GM19395 (cell line): ENCODE results near the gene KDELR1.
A peak's percentile ranks its signal among the peaks of the same experiment; 100 is the strongest.
"Not testable (repeated sequence)": the region's sequence is repeated elsewhere in the genome, so short reads cannot be mapped to it uniquely, and the experiment has no call there.

Experiments
- ATAC-seq: cut with Tn5 transposase; IDR thresholded peaks from one replicate; pipeline ENCODE4 v1.9.1; 2021; ENCODE audit warnings: mild to moderate bottlenecking, moderate library complexity; ENCODE audit not compliant: unreplicated experiment

The KDELR1 gene

DNA sequence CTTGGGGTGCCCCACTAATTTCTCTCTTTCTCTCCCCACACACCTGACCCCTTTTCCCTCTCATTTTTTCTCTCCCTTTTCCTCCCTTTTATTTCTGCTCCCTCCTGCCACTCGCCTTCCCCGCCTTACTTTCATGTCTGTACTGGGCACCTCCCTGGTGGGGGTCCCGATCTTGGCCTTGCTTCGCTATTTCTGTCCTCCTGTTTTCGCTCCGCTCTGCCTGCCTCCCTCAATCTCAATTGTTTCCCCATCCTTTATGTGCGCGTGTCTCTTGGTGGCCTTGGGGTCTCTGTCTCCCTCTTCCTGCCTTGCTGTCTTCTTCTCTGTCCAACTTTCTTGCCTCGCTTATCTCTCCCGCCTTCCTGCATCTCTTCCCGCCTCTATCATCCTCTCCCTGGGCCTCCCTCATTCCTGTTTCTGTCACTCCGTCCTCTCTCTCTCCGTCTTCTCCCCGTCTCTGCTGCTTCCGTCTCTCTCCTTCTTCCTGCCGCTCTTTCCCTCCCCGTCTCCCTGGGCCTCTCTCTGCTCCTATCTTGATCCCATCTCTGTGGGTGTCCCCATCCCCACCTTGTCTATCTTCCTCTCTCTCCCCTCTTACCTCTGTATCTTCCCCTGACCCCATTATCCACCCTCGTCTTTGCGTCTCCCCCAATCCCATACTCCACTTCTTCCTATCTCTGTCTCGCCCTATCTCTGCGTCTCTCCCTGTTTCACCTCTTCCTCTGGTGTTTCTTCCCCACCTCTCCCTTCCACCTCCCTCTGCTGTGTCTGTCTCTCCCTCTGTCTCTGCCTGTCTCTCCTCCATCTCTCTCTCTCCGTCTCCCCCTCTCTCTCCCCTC is 6.1 kb upstream of the KDELR1 start:
- ATAC-seq: no peak

DNA sequence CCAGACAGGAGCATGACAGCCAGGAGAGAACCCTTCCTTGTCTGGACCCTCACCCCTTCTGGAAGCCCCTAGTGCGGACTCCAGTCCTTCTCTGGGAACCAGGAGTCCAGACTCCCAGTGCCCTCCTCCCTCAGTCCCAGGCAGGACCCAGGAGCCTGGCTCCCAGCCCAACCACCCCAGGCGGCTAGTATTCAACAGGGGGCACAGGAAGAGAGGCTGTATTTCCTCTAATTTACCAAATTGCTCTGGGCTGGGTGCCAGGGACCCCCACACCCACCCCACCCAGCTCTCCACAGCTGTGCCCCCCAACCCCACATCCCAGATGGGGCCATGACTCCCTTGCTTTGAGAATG is 5.4 kb upstream of the KDELR1 start:
- no peak for ATAC-seq

DNA sequence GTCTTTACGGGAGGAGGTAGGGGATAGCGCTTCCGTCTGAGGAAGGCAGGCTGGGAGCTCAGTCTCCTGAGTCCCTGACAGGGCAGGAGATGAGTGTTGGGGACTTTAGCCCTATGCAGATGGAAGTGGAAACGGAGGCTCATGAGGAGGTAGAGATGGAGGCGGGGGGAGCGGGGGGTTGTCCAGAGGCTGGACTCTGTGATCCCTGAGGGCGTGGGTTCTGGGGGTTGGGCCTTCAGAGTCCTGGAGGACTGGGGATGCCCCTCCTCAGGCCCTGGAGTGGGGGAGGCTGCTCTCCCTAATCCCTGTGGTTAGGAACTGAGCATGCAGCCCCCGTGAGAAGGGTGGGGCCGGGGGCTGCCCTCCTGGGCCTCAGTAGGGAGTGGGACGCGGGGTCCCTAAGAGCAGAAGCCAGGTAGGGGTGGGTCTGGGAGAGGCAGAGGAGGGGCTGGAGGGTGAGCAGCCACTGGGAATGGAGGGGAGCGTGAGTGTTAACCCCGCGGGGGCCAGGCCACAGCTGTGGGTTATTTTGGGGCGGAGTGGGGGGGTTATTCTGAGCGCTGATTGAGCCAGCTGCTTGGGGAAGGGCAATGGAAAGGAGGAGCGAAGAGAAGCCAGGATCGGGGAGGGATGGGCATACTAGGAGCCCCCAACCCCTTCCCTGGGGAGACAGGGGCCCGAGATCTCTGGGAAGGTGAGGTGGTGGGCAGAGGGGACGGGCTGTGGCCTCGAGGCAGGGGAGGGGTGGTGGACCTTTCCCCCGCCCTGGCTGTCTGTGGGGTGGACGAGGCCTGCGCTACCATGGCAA is 4.9 kb upstream of the KDELR1 start:
- no peak for ATAC-seq

DNA sequence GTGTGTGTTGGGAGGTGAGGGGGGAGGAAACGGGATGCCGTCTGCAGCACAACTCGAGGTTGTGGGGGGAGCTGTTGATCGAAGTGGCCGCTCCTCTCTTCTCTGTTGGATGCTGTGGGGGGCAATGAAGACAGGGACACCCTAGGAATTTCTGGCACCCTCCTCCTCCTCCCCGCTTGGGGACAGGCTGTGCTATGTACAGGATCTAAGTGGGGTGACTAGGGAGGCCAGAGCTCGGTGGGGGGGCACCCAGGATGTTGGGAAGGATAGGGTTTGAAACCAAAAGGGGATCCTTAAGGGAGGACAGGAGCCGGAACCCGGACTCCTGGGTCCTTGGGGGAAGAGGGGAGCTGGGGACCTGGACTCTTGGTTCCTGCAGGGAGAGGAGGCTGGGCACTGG is 4.1 kb upstream of the KDELR1 start:
- no peak for ATAC-seq

DNA sequence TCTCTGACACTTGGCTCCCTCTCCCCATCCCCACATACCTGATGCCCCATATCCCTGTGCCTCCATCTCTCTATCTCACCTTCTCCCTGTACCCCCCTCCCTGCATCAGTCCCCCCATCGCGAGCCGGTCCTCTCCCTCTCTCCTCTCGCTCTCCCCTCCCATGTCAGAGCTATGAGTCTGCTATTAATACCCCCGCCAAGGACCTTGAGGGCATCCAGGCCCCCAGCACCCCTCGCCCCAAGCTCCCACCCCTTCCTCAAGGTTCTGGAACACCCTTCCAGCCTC is 3.8 kb upstream of the KDELR1 start:
- ATAC-seq: no peak

DNA sequence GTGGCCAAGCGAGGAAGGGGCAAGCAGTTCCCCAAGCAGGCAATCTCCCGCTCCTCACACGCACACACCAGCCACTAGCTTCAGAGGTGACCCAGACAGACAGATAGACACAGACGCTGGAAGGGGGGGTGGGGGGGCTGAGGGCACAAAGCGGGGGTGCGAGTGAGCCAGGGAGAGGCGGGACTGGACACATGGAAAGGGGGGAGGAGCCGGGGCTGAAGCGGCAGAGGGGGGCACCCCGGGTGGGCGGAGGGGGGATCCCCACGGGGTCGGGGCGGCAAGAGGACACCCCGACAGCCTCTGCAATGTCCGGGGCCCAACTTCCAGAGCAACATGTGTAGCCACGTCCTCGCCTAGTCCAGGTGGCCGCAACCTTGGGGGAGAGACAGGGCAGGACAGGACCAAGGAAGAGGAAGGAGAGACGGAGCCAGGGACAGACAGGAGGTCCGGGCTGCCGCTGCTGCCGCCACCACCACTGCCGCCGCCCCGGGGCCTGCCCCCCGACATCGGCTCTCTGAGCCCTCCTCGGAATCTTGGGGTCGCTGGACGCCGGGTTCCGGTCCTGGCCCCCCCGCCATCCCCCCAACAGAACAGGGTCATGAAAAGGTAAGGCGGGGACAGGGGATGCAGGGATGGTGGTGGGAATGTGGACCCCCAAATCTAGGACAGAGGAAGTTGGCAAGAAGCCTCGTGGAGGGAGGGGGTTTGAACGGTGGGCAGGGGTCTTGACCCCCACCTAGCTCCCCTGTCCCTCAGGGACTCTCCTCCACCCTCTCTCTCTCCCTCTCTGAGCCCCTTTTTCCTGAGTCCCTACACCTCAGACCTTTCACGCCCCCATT is 3.2 kb upstream of the KDELR1 start:
- no peak for ATAC-seq

DNA sequence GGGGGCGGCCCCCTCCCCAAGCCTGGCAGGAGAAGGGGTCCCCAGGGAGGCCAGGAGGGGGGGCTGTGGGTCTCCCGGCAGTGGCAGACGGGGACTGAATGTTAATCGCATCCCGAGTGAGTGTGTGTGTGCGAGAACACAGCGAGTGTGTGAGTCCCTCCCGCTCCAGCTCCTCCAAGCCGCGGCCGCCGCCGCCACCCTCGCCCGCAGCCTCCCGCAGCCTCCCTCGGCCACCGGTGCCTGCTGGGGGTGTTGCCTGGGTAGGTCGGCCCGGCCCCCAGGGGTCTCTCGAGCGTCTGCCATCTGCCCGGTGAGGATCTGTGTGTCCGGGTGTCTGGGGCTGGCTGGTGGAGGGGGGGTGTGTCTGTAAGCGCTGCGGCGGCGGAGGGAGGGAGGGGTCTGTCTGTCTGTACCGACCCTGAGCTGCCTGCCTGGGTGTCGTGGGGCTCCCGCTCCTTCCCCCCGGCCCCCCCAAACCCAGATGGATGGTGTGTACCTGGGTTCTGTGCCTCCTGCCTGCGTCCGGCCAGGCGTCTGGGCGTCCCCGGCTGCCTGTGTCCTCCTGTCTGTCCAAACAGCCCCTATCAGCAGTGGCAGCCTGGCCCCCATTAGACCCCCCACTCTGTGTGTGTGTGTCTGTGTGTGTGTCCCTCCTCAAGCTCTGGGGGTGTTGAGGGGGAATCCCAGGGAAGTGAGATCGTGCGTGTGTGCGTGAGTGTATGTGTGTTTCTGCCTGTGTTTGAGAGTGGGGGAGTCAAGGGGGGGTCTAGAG is 2.4 kb upstream of the KDELR1 start, which contains the start of gene GRIN2D:
TSS of gene GRIN2D (plus strand) at position 110 of the 772 bp plus-strand sequence. CDS start 4,725 bp downstream, outside the sequence.
- ATAC-seq: no peak

DNA sequence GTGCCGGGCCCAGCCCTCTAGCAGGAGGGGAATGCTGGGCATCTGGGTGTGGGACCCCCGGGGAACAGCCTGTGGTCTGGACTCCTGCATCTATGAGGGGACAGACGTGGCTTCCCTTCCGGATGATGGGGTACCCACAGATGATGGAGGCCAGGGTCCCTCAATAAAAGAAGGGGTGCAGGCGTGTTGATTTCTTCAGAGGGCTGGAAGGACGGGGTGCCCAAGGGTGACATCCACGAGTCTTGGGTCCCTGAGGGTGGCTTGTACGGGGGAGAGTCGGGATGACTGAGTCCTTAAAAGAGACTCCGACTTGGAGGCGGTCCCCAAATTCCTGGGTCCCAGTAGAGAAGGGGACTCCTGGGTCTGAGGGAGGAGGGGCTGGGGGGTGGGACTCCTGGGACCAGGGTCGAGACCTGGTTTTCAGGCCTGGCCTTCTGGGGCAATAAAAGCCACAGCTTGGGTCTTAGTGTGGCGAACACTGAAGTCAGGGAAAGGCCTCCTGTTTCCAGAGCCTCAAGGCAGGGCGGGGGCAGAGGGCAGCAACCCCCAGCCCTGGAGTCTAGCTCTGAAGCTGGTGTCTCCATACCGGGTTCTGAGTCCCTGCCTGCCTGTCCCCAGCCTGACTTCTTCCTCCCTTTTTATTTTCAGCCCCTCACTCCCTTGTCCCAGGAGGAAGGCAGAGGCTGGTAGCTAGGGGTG is 1.7 kb upstream of the KDELR1 start:
- ATAC-seq: no peak

DNA sequence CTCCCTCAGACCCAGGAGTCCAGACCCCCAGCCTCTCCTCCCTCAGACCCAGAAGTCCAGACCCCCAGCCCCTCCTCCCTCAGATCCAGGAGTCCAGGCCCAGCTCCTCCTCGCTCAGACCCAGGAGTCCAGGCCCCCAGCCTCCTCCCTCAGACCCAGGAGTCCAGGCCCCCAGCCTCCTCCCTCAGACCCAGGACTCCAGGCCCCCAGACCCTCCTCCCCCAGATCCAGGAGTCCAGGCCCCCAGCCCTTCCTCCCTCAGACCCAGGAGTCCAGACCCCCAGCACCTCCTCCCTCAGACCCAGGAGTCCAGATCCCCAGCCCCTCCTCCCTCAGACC is 624 bp upstream of the KDELR1 start:
- not testable (repeated sequence) for ATAC-seq

DNA sequence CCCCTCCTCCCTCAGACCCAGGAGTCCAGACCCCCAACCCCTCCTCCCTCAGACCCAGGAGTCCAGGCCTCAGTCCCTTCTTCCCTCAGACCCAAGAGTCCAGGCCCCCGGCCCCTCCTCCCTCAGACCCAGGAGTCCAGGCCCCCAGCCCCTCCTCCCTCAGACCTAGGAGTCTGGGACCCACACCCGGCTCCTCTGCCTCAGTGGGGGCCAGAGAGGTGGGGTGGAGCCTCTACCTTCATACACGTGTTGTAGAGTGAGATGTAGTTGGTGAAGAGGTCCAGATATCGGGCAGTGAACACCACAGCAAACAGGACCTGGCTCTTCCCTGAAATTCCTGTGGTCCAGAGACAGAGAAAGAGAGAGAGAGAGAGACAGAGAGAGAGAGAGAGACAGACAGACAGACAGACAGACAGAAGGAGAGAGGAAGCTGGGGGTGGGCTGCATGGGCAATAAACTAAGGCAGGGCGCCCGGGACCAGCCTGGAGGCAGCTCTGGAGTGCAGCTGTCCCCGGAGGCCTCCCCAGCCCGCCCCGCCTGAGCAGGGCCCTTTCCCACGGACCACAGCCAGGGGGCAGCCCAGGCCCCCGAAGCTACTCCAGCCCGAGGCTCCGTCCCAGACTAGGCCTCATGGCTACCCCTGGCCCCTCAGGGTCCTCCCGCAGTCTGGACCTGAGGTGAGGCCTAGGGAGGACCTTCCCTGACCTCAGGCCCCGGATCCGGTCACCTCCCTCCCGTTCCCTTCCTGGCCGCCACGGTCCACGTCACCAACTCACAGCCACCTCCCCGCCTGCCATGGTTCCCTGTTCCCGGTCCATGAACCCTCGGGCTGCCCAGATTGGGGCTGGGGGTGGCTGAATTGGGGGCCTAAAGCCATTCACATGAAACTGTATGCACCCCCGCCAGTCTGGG is 907 bp downstream of the KDELR1 start:
- ATAC-seq: peak; percentile 58

DNA sequence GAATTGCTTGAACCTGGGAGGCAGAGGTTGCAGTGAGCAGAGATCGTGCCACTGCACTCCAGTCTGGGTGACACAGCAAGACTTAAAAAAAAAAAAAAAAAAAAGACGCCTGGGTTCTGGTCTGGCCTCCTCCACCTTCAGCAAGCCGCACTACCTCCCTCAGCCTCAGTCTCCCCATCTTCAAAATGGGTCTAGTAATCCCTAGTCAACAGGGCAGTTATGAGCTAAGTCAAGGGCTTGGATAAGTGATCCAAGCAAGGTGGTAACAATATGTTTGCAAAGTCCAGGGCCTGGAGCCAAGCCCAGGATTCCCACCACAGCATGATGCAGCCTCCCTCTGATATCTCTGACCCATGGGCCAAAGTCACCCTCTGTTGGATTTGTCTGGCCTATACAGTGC is 4.4 kb downstream of the KDELR1 start:
- ATAC-seq: no peak

DNA sequence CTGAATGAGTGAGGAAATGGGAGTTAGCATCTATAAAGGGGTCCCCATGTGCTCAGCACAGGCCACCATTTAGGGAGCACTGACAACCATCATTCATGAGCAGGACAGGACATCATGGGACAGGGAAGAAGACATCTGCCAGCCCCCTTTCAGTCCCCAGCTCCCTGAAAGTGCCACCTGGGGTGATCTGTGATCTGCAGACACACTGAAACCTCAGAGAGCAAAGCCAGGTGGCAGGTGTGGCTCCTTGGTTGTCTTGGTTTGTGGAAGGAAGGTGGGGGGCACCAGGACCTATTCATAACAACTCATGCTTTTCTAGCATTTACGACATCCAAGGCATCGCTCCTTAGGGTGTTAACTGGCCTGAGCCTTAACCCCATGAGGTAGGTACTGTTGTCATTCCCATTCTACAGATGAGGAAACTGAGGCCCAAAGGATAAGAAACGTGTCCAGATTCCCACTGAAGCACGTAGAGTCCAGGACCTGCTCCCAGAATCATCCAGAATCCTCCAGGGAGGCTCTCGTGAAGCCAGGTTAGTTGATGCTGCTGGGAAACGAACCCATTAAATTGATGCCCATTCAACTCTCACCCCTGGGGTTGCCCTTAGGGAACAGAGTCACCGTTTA is 5.8 kb downstream of the KDELR1 start:
- no peak for ATAC-seq

DNA sequence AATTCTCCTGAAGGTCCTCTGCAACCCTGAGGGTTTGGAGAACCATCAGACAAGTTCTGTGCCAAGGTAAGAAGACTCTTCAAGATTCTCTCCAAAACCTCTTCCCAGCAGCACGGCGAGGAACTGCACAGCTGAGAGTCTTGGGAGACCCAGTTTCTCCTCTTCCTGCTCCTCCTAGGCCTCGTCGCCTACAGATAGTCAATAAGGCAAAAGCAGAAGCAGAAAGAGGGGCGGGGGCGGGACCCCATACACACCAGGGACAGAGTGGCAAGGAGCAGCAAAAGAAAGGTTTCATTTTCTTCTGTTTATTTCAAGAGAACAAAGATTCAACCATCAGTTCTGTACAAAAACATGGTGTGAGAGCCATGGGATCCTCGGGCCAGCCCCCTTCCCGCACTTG is 9.1 kb downstream of the KDELR1 start:
- no peak for ATAC-seq

DNA sequence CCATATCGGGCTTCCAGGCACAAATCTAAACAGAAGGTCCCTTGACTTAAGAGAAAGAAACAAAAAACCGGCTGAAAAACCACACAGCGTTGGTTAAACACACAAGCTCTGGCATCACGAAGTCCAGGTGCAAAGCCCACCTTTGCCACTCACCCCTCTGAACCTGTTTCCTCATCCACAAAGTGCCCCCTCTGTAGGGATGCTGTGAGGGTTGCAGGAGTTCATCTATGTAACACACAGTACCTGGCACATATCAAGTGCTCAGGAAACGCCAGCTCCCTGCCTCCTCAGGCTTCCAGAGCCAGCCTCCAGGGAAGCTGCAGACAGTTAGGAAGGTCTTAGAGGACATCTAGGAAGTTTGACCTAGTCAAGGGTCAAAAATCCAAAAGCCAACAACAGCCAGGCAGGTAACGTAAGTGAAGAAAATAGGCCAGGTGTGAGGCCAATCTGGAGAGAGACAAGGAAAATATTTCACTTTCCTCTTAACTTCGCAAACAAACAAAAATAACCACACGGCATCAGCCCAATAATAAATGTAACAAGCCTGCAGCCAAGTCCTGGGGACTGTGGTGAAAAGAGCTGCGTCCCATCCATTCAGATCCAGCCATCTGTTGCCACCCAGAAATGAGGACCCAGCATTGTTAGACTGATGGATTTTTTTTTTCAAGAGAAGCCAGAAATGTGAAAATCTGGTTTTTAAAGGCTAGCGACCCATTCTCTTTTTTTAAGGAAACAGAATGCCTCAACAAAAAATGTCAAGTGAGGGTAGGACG is 10.0 kb downstream of the KDELR1 start:
- ATAC-seq: no peak

DNA sequence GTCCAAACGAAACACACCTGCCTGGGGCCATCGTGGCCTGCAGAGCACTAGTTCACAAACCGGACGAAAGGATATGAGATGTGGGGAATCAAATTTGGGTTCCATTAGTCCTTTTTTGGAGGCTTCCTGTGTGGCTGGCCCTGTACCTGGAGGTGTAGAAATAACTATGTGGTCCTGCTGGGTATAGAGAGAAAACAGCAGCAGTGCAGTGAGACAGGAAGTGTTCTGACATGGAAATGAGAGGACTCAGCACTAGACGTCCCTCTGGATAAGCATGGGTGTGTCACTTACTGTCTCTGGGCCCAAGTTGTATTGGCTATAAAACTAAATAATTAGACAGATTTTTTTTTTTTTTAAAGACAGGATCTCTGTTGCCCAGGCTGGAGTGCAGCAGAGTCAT is 12.3 kb downstream of the KDELR1 start:
- no peak for ATAC-seq

DNA sequence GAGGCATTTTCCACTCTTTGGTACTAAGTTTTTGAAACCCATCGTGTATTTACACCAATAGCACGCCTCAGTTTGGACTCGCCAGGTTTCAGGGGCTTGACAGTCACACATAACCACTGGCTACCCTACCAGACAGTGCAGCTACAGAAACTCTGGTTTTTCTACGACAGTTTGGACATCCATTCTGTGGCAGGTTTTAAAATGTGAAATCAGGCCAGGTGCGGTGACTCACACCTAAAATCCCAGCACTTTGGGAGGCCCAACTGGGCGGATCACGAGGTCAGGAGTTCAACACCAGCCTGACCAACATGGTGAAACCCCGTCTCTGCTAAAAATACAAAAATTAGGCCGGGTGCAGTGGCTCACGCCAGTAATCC is 13.2 kb downstream of the KDELR1 start:
- ATAC-seq: no peak

DNA sequence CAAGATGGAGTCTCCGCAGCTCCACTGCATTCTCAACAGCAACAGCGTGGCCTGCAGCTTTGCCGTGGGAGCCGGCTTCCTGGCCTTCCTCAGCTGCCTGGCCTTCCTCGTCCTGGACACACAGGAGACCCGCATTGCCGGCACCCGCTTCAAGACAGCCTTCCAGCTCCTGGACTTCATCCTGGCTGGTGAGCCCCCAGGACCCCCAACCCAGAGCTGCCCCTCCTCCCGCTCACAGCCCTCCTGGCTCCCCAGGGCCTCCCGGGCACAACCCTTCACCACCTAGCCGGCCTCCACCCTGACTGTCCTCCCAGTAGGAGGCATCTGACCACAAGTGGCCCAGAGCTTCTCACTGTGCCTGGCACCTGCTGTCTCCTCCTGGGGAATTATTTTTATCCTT is 17.8 kb downstream of the KDELR1 start:
- ATAC-seq: no peak

DNA sequence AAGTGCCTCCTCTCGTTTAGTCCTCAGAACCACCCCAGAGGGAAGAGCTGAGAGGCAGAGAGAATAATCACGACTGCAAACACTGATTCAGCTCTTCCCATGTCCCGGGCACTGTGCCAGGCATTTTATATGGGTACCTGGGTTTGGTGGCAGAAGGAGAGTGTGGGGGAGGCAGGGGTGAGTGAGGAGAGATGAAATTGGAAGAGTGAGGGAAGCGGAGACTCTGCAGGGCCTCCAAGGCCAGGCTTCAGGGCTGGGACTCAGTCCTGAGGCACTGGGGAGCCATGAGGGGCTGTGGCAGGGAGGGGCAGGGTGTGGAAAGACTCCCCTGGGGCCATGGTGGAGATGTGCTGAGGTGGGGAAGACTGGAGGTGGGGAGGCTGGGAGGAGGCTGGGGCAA is 18.4 kb downstream of the KDELR1 start:
- ATAC-seq: no peak
